HL-60 (cell line): ENCODE results near the gene ABHD2.

Source experiments
- GABPA ChIP-seq: IDR thresholded peaks from 2 replicates; pipeline ENCODE4 v1.6.1; 2012; ENCODE audit warnings: low read depth
- TF ChIP-seq, protein P1 (sequence below): IDR thresholded peaks from one replicate; pipeline ENCODE4 v1.5.1; 2011; ENCODE audit warnings: low read length, control low read depth, inconsistent platforms; ENCODE audit not compliant: insufficient read depth

DNA sequence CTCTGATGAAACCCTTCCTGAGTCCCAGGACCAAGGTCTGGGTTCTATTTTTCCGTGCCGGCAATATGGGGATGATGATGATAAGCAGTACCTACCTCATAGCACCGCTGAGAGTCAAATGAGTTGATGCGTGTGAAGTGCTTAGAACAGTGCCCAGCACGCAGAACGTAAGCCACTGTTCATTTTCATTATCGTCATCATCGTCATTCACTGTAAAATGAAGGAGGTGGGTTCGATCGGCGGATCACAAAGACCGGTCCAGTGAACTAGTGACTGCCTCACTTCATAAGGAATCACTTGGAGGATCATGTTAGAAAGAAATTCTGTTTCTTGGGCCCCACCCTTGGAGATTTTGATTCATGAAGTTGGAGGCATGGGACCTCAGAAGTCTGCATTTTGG, 88.9 kb downstream of the ABHD2 start:
- TF ChIP-seq GABPA: no peak
- TF ChIP-seq, protein P1, sequence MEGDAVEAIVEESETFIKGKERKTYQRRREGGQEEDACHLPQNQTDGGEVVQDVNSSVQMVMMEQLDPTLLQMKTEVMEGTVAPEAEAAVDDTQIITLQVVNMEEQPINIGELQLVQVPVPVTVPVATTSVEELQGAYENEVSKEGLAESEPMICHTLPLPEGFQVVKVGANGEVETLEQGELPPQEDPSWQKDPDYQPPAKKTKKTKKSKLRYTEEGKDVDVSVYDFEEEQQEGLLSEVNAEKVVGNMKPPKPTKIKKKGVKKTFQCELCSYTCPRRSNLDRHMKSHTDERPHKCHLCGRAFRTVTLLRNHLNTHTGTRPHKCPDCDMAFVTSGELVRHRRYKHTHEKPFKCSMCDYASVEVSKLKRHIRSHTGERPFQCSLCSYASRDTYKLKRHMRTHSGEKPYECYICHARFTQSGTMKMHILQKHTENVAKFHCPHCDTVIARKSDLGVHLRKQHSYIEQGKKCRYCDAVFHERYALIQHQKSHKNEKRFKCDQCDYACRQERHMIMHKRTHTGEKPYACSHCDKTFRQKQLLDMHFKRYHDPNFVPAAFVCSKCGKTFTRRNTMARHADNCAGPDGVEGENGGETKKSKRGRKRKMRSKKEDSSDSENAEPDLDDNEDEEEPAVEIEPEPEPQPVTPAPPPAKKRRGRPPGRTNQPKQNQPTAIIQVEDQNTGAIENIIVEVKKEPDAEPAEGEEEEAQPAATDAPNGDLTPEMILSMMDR: no peak
